ENCODE measurements around the gene IKZF2. TPM values are rescaled to one million over a fixed set of nuclear protein-coding genes. Genes with fewer than 3 reads are reported as not detected.

Gene IKZF2
- total and polyA plus RNA-seq, 4 donors = 0.63 to 17.1 (median 5.7) TPM

- intact Hi-C loops (cut with DNase I) = no loop called here
- no peak for ATAC-seq (ENCODE audit: low FRiP score)
Observed at GRCh38 chr2:213016166-213016983, 135.0 kb downstream of the IKZF2 start.

DNA sequence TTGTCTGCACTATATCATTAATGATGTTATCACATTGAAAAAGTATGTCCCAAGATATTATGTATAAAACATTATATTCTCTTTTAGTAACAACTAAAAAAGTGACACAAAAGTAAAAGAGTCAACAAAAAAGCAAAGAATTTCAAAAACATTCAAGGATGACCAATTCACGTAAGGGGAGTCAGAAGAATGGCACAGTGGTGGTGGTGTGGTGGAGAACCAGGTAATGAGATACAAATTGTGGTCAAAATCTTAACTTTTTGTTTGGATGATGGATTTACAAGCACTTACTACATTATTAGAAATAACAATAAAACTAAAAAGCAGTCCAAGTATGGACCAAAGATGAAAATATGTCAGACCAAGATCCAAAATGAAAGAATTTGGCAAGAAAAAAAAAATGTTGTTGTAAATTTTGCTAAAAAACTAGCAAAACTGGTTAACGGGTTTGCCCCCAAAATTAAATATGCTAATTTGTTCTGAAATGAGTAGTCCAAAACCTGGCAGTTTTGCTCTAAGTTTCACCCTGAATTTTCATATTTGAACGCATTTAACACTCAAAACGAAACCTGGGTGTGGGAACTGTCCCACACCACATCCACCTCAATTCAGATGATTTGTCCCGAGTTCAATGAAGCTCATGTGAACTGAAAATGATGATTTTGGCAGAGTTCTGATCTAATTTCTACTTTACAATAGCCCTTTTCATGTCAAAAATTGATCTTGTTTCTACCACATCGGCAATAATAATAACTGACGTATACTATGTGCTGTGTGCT, 135.8 kb downstream of the IKZF2 start:
- intact Hi-C loops (cut with DNase I) = no loop called here
- no peak for ATAC-seq (ENCODE audit: low FRiP score)
- WGBS, 2 donors = 94 to 95% methylated on average over 7 of the region's 7 CpGs
- no peak for DNase-seq
- Histone ChIP-seq H3K27ac (ENCODE audit: low read depth in 1 of 2, low read length in 2 of 2) (no peak overlapping the region), H3K27me3 (ENCODE audit: control insufficient read depth in 1 of 2, insufficient read depth in 2 of 2, low read length in 1 of 2) (no peaks in the 10 kb centered on the region), H3K4me3 (ENCODE audit: low read length in 2 of 2) (no peak overlapping the region), H3K4me1 (ENCODE audit: control insufficient read depth in 1 of 2, insufficient read depth in 2 of 2, low read length in 2 of 2) (no peaks in the 10 kb centered on the region), H3K36me3 (ENCODE audit: control insufficient read depth in 1 of 2, insufficient read depth in 2 of 2, low read length in 1 of 2) (peaks cover 0 to 5% of the 10 kb centered on the region in 2 donors), H3K9me3 (ENCODE audit: control insufficient read depth, low read length) (no peaks in the 10 kb centered on the region)

More at GRCh38 chr2:213016166-213016983, 135.0 kb downstream of the IKZF2 start:
- no peaks in the 10 kb centered on the region for H3K9me3 ChIP-seq (ENCODE audit: control insufficient read depth, low read length)
- WGBS, 2 donors = 93 to 94% methylated on average over 3 of the region's 3 CpGs
- no peak overlapping the region for H3K27ac ChIP-seq (ENCODE audit: low read depth in 1 of 2, low read length in 2 of 2)
- no peak overlapping the region for H3K4me3 ChIP-seq (ENCODE audit: low read length in 2 of 2)
- H3K4me1 ChIP-seq (ENCODE audit: control insufficient read depth in 1 of 2, insufficient read depth in 2 of 2, low read length in 2 of 2) = no peaks in the 10 kb centered on the region
- DNase-seq = no peak
- H3K27me3 ChIP-seq (ENCODE audit: control insufficient read depth in 1 of 2, insufficient read depth in 2 of 2, low read length in 1 of 2) = no peaks in the 10 kb centered on the region
- peaks cover 0 to 5% of the 10 kb centered on the region in 2 donors for H3K36me3 ChIP-seq (ENCODE audit: control insufficient read depth in 1 of 2, insufficient read depth in 2 of 2, low read length in 1 of 2)

DNA sequence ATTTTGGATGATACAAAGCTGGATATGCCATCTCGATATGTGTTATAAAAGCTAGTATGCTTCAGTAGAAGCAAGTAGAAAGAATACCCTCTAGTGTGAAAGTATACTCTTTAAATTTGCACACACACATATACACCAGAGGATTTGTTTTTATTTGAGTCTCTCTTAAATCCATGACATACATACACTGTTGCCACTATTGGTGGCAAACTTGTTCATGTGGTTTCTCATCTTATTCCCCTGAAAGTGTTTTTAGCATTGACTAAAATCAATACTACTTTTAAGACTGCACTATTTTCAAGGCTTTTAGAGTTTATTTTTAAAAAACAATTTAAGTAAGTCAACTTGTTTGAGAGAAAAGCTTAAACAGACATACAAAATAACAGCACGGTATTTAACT, 137.4 kb downstream of the IKZF2 start:
- H3K36me3 ChIP-seq (ENCODE audit: control insufficient read depth in 1 of 2, insufficient read depth in 2 of 2, low read length in 1 of 2) = peaks cover 0 to 5% of the 10 kb centered on the region in 2 donors
- no peak overlapping the region for H3K27ac ChIP-seq (ENCODE audit: low read depth in 1 of 2, low read length in 2 of 2)
- H3K9me3 ChIP-seq (ENCODE audit: control insufficient read depth, low read length) = peaks cover 2% of the 10 kb centered on the region
- WGBS, 2 donors = 92 to 93% methylated on average over 2 of the region's 2 CpGs
- DNase-seq (no peak), ATAC-seq (ENCODE audit: low FRiP score) (no peak)
- H3K4me1 ChIP-seq (ENCODE audit: control insufficient read depth in 1 of 2, insufficient read depth in 2 of 2, low read length in 2 of 2) = no peaks in the 10 kb centered on the region
- intact Hi-C loops (cut with DNase I) = no loop called here
- H3K27me3 ChIP-seq (ENCODE audit: control insufficient read depth in 1 of 2, insufficient read depth in 2 of 2, low read length in 1 of 2) = no peaks in the 10 kb centered on the region
- H3K4me3 ChIP-seq (ENCODE audit: low read length in 2 of 2) = no peak overlapping the region

DNA sequence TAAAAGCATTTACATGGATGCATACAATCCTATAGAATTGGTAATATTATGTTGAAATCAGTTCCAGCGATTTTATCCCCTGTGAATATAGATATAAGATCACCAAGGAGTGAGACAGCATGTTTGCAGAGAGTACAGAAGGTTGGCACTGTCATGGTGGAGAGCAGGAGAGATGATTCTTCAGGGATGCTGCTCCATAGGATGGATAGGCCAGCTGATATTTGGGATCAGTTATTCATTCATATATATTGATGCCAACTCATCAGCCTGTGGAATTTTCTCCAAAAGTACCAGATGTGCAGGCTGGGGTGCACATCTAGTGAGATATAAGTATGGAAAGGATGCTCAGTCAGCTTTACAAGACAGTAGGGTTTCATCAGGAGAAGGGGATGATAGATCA, 139.9 kb downstream of the IKZF2 start:
- Histone ChIP-seq H3K27ac (ENCODE audit: low read depth in 1 of 2, low read length in 2 of 2) (no peak overlapping the region), H3K36me3 (ENCODE audit: control insufficient read depth in 1 of 2, insufficient read depth in 2 of 2, low read length in 1 of 2) (peaks cover 3 to 5% of the 10 kb centered on the region in 2 donors), H3K4me1 (ENCODE audit: control insufficient read depth in 1 of 2, insufficient read depth in 2 of 2, low read length in 2 of 2) (no peaks in the 10 kb centered on the region), H3K4me3 (ENCODE audit: low read length in 2 of 2) (no peak overlapping the region), H3K27me3 (ENCODE audit: control insufficient read depth in 1 of 2, insufficient read depth in 2 of 2, low read length in 1 of 2) (no peaks in the 10 kb centered on the region), H3K9me3 (ENCODE audit: control insufficient read depth, low read length) (peaks cover 2% of the 10 kb centered on the region)
- WGBS, 2 donors = 92 to 95% methylated on average over 1 of the region's 1 CpG
- ATAC-seq (ENCODE audit: low FRiP score) = no peak
- intact Hi-C loops (cut with DNase I) = no loop called here
- no peak for DNase-seq

- no peak overlapping the region for H3K4me3 ChIP-seq (ENCODE audit: low read length in 2 of 2)
- H3K27me3 ChIP-seq (ENCODE audit: control insufficient read depth in 1 of 2, insufficient read depth in 2 of 2, low read length in 1 of 2) = no peaks in the 10 kb centered on the region
- DNase-seq = no peak
- peaks cover 3 to 5% of the 10 kb centered on the region in 2 donors for H3K36me3 ChIP-seq (ENCODE audit: control insufficient read depth in 1 of 2, insufficient read depth in 2 of 2, low read length in 1 of 2)
- no peak overlapping the region for H3K27ac ChIP-seq (ENCODE audit: low read depth in 1 of 2, low read length in 2 of 2)
- 96 to 99% methylated on average over 1 of the region's 1 CpG for WGBS, 2 donors
- H3K4me1 ChIP-seq (ENCODE audit: control insufficient read depth in 1 of 2, insufficient read depth in 2 of 2, low read length in 2 of 2) = no peaks in the 10 kb centered on the region
- intact Hi-C loops (cut with DNase I) = no loop called here
- H3K9me3 ChIP-seq (ENCODE audit: control insufficient read depth, low read length) = peaks cover 2% of the 10 kb centered on the region
- ATAC-seq (ENCODE audit: low FRiP score) = no peak
Observed at GRCh38 chr2:213010106-213010779, 141.2 kb downstream of the IKZF2 start.

- Histone ChIP-seq H3K27me3 (ENCODE audit: control insufficient read depth in 1 of 2, insufficient read depth in 2 of 2, low read length in 1 of 2) (no peaks in the 10 kb centered on the region), H3K9me3 (ENCODE audit: control insufficient read depth, low read length) (peaks cover 2% of the 10 kb centered on the region), H3K4me1 (ENCODE audit: control insufficient read depth in 1 of 2, insufficient read depth in 2 of 2, low read length in 2 of 2) (no peaks in the 10 kb centered on the region), H3K4me3 (ENCODE audit: low read length in 2 of 2) (no peak overlapping the region), H3K27ac (ENCODE audit: low read depth in 1 of 2, low read length in 2 of 2) (no peak overlapping the region), H3K36me3 (ENCODE audit: control insufficient read depth in 1 of 2, insufficient read depth in 2 of 2, low read length in 1 of 2) (peaks cover 3 to 5% of the 10 kb centered on the region in 2 donors)
- ATAC-seq (ENCODE audit: low FRiP score) (no peak), DNase-seq (no peak)
- intact Hi-C loops (cut with DNase I) = no loop called here
- 63 to 73% methylated on average over 5 of the region's 5 CpGs for WGBS, 2 donors
Observed at GRCh38 chr2:213007290-213007838, 144.0 kb downstream of the IKZF2 start.

DNA sequence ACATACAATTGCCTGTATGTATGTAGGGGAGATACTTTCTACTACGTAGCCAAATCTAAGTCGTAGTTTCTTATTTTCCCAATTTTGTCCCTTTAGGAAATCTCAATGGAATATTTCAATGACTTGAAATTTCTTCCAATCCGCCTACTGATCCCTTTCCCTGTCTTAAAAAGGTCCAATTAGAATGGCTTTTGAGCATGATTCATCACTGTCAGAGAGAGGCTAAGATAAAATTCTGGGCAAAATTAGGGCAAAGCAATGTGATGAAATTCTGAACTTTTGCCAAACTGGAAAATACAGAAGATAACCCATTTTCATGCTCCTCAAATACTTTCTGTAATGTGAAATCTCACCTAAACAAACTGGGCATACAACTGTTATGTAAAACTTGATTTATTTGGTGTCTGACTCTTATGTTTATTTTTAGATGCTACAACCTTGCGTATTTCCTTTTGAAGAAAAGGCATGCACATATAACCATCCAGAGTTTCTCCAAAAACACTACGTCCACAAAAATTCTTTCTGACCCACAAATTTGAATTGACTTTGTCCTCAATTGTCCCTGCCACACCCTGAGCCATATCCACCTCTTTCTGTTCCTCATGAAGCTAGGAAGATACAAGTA, 147.1 kb downstream of the IKZF2 start:
- Histone ChIP-seq H3K36me3 (ENCODE audit: control insufficient read depth in 1 of 2, insufficient read depth in 2 of 2, low read length in 1 of 2) (peaks cover 0 to 3% of the 10 kb centered on the region in 2 donors), H3K4me1 (ENCODE audit: control insufficient read depth in 1 of 2, insufficient read depth in 2 of 2, low read length in 2 of 2) (no peaks in the 10 kb centered on the region), H3K27ac (ENCODE audit: low read depth in 1 of 2, low read length in 2 of 2) (no peak overlapping the region), H3K27me3 (ENCODE audit: control insufficient read depth in 1 of 2, insufficient read depth in 2 of 2, low read length in 1 of 2) (no peaks in the 10 kb centered on the region), H3K9me3 (ENCODE audit: control insufficient read depth, low read length) (no peaks in the 10 kb centered on the region), H3K4me3 (ENCODE audit: low read length in 2 of 2) (no peak overlapping the region)
- intact Hi-C loops (cut with DNase I) = no loop called here
- ATAC-seq (ENCODE audit: low FRiP score) (no peak), DNase-seq (no peak)
- 59 to 60% methylated on average over 5 of the region's 5 CpGs for WGBS, 2 donors

DNA sequence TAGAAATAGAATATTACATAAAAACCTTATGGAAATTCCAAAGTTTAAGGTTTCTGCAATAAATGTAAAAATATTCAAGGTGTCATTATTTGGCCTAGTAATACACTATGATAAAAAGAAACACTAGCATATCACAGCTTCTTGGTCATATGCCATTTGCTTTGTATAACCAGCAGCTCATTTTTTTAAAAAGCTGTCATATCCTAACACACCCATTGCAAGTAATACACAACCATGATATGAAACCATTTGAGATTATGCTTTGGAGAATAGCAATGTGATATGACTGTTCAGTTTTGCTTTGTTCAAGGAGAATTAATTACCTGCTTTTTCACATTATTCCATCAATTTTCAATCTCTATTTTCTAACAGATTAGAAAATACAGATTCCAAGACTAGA, 149.0 kb downstream of the IKZF2 start:
- no peak for ATAC-seq (ENCODE audit: low FRiP score)
- no peak overlapping the region for H3K4me3 ChIP-seq (ENCODE audit: low read length in 2 of 2)
- H3K27ac ChIP-seq (ENCODE audit: low read depth in 1 of 2, low read length in 2 of 2) = no peak overlapping the region
- intact Hi-C loops (cut with DNase I) = no loop called here
- H3K27me3 ChIP-seq (ENCODE audit: control insufficient read depth in 1 of 2, insufficient read depth in 2 of 2, low read length in 1 of 2) = no peaks in the 10 kb centered on the region
- no peaks in the 10 kb centered on the region for H3K4me1 ChIP-seq (ENCODE audit: control insufficient read depth in 1 of 2, insufficient read depth in 2 of 2, low read length in 2 of 2)
- H3K36me3 ChIP-seq (ENCODE audit: control insufficient read depth in 1 of 2, insufficient read depth in 2 of 2, low read length in 1 of 2) = peaks cover 0 to 2% of the 10 kb centered on the region in 2 donors
- no peaks in the 10 kb centered on the region for H3K9me3 ChIP-seq (ENCODE audit: control insufficient read depth, low read length)
- DNase-seq = no peak
